Measurements from ENCODE around the gene CTNNA1.

Gene CTNNA1

DNA sequence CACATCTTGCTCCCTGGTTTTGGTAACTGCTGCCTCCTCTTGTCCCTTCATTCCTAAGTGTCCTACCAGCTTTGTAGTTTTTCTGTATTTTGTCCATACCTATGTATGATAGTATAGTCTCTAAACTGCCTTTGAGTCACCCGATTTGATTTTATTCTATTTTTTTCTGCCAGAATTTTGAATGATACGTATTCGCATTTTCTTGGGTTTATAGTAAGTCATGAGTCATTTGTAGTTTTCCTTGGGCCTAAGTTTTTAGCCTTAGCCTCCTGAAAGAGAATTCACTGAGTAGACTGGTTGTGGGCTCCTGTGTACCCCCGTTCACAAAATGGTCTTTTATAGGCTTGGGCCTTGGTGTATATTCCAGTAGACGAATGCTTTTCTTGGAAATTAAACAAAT is 62.3 kb downstream of the CTNNA1 start:
- Histone ChIP-seq H3K36me3 (ENCODE audit: low read length) (no peaks in the 10 kb centered on the region), H3K9me2 (replicated peaks; ENCODE audit: insufficient read depth, low read length) (no peaks in the 10 kb centered on the region), H3F3A (ENCODE audit: insufficient read depth) (no peaks in the 10 kb centered on the region), H3K9ac (ENCODE audit: low read length) (no peak overlapping the region), H2AFZ (ENCODE audit: low read depth, low read length, severe bottlenecking) (no peak overlapping the region), H4K20me1 (ENCODE audit: low read depth, low read length) (no peaks in the 10 kb centered on the region), H3K79me2 (ENCODE audit: insufficient read depth, low read length) (no peaks in the 10 kb centered on the region), H3K9me3 (ENCODE audit: insufficient read depth, low read length) (no peaks in the 10 kb centered on the region), H3K27ac (ENCODE audit: low read depth, low read length) (no peak overlapping the region), H3K27me3 (ENCODE audit: low read length) (no peaks in the 10 kb centered on the region), H3K4me3 (ENCODE audit: insufficient read depth, low read length, poor library complexity, severe bottlenecking) (no peak overlapping the region), H3K4me2 (ENCODE audit: low read depth, low read length, poor library complexity, severe bottlenecking) (no peak overlapping the region)
- TF ChIP-seq EZH2phosphoT487 (conservative IDR thresholded peaks at IDR 0.05; ENCODE audit: low read length): no peak
- TF ChIP-seq, protein P1, sequence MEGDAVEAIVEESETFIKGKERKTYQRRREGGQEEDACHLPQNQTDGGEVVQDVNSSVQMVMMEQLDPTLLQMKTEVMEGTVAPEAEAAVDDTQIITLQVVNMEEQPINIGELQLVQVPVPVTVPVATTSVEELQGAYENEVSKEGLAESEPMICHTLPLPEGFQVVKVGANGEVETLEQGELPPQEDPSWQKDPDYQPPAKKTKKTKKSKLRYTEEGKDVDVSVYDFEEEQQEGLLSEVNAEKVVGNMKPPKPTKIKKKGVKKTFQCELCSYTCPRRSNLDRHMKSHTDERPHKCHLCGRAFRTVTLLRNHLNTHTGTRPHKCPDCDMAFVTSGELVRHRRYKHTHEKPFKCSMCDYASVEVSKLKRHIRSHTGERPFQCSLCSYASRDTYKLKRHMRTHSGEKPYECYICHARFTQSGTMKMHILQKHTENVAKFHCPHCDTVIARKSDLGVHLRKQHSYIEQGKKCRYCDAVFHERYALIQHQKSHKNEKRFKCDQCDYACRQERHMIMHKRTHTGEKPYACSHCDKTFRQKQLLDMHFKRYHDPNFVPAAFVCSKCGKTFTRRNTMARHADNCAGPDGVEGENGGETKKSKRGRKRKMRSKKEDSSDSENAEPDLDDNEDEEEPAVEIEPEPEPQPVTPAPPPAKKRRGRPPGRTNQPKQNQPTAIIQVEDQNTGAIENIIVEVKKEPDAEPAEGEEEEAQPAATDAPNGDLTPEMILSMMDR (IDR thresholded peaks at IDR 0.05; ENCODE audit: insufficient read depth, low read length, poor library complexity, severe bottlenecking): no peak

- H3K9me2 ChIP-seq (replicated peaks; ENCODE audit: insufficient read depth, low read length): no peaks in the 10 kb centered on the region
- no peaks in the 10 kb centered on the region for H4K20me1 ChIP-seq (ENCODE audit: low read depth, low read length)
- no peaks in the 10 kb centered on the region for H3K79me2 ChIP-seq (ENCODE audit: insufficient read depth, low read length)
- H3K4me2 ChIP-seq (ENCODE audit: low read depth, low read length, poor library complexity, severe bottlenecking): no peak overlapping the region
- H2AFZ ChIP-seq (ENCODE audit: low read depth, low read length, severe bottlenecking): no peak overlapping the region
- no peaks in the 10 kb centered on the region for H3K27me3 ChIP-seq (ENCODE audit: low read length)
- H3K9me3 ChIP-seq (ENCODE audit: insufficient read depth, low read length): no peaks in the 10 kb centered on the region
- TF ChIP-seq, protein P1 (IDR thresholded peaks at IDR 0.05; ENCODE audit: insufficient read depth, low read length, poor library complexity, severe bottlenecking): no peak
- TF ChIP-seq EZH2phosphoT487 (conservative IDR thresholded peaks at IDR 0.05; ENCODE audit: low read length): no peak
- no peaks in the 10 kb centered on the region for H3K36me3 ChIP-seq (ENCODE audit: low read length)
- H3K9ac ChIP-seq (ENCODE audit: low read length): no peak overlapping the region
- no peak overlapping the region for H3K4me3 ChIP-seq (ENCODE audit: insufficient read depth, low read length, poor library complexity, severe bottlenecking)
- H3F3A ChIP-seq (ENCODE audit: insufficient read depth): no peaks in the 10 kb centered on the region
- H3K27ac ChIP-seq (ENCODE audit: low read depth, low read length): no peak overlapping the region
Observed at GRCh38 chr5:138817241-138817640, 64.0 kb downstream of the CTNNA1 start.

DNA sequence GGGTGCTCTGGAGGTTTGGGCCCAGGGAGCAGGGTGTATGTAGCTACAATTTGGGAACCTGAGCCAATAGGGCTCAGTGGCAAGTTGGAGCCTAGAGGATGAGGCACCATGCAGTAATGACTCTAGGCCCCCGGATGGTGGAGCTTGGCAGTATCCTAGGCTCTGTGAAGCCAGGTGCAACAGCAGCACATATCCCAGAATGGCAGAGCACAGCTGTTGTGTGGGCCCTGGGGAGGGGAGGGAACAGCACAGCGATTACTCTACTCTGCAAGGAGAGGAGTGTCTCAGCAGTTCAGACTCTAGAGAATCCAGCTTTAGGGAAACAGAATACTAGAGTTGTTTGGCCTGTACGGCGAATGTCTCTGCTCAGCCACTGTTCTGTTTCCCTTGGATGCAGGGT is 65.9 kb downstream of the CTNNA1 start:
- Histone ChIP-seq H4K20me1 (ENCODE audit: low read depth, low read length) (no peaks in the 10 kb centered on the region), H3K4me3 (ENCODE audit: insufficient read depth, low read length, poor library complexity, severe bottlenecking) (no peak overlapping the region), H3K9me2 (replicated peaks; ENCODE audit: insufficient read depth, low read length) (no peaks in the 10 kb centered on the region), H3K27ac (ENCODE audit: low read depth, low read length) (no peak overlapping the region), H2AFZ (ENCODE audit: low read depth, low read length, severe bottlenecking) (no peak overlapping the region), H3K4me2 (ENCODE audit: low read depth, low read length, poor library complexity, severe bottlenecking) (no peak overlapping the region), H3K9ac (ENCODE audit: low read length) (no peak overlapping the region), H3K9me3 (ENCODE audit: insufficient read depth, low read length) (no peaks in the 10 kb centered on the region), H3F3A (ENCODE audit: insufficient read depth) (no peaks in the 10 kb centered on the region), H3K79me2 (ENCODE audit: insufficient read depth, low read length) (no peaks in the 10 kb centered on the region), H3K36me3 (ENCODE audit: low read length) (no peaks in the 10 kb centered on the region), H3K27me3 (ENCODE audit: low read length) (no peaks in the 10 kb centered on the region)
- no peak for TF ChIP-seq EZH2phosphoT487 (conservative IDR thresholded peaks at IDR 0.05; ENCODE audit: low read length)

GRCh38 chr5:138820695-138821094 is 67.5 kb downstream of the CTNNA1 start:
- H3K9me2 ChIP-seq (replicated peaks; ENCODE audit: insufficient read depth, low read length): no peaks in the 10 kb centered on the region
- no peaks in the 10 kb centered on the region for H4K20me1 ChIP-seq (ENCODE audit: low read depth, low read length)
- H3K27me3 ChIP-seq (ENCODE audit: low read length): no peaks in the 10 kb centered on the region
- no peaks in the 10 kb centered on the region for H3F3A ChIP-seq (ENCODE audit: insufficient read depth)
- H2AFZ ChIP-seq (ENCODE audit: low read depth, low read length, severe bottlenecking): no peak overlapping the region
- H3K36me3 ChIP-seq (ENCODE audit: low read length): no peaks in the 10 kb centered on the region
- no peaks in the 10 kb centered on the region for H3K79me2 ChIP-seq (ENCODE audit: insufficient read depth, low read length)
- no peak overlapping the region for H3K9ac ChIP-seq (ENCODE audit: low read length)
- no peak overlapping the region for H3K4me2 ChIP-seq (ENCODE audit: low read depth, low read length, poor library complexity, severe bottlenecking)
- TF ChIP-seq, protein P1 (IDR thresholded peaks at IDR 0.05; ENCODE audit: insufficient read depth, low read length, poor library complexity, severe bottlenecking): no peak
- no peak for TF ChIP-seq EZH2phosphoT487 (conservative IDR thresholded peaks at IDR 0.05; ENCODE audit: low read length)
- no peaks in the 10 kb centered on the region for H3K9me3 ChIP-seq (ENCODE audit: insufficient read depth, low read length)
- H3K4me3 ChIP-seq (ENCODE audit: insufficient read depth, low read length, poor library complexity, severe bottlenecking): no peak overlapping the region
- no peak overlapping the region for H3K27ac ChIP-seq (ENCODE audit: low read depth, low read length)

Data from SU-DHL-6 (cell line).